C4-2B (cell line): Measurements from ENCODE around the gene ZBTB25.

Experiments used
- ZFX ChIP-seq: fragments of 450-650 bp; IDR thresholded peaks from 2 replicates; pipeline ENCODE4 v1.6.1; 2017
- TF ChIP-seq, protein P1 (sequence below): fragments of 450-650 bp; conservative IDR thresholded peaks from 2 replicates; pipeline ENCODE4 v1.5.1; 2017; ENCODE audit warnings: mild to moderate bottlenecking

DNA sequence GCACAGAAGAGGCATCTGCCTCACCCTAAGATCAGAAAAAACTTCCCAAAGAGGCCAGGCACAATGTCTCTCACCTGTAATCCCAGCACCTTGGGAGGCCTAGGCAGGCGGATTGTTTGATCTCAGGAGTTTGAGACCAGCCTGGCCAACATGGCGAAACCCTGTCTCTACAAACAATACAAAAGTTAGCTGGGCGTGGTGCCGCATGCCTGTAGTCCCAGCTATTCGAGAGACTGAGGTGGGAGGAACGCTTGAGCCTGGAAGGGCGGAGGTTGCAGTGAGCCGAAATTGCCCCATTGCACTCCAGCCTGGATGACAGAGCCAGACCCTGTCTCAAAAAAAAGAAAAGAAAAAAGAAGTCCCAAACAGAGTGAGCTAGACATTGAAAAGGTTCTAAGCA lies 5.4 kb upstream of the ZBTB25 start:
- TF ChIP-seq, protein P1, sequence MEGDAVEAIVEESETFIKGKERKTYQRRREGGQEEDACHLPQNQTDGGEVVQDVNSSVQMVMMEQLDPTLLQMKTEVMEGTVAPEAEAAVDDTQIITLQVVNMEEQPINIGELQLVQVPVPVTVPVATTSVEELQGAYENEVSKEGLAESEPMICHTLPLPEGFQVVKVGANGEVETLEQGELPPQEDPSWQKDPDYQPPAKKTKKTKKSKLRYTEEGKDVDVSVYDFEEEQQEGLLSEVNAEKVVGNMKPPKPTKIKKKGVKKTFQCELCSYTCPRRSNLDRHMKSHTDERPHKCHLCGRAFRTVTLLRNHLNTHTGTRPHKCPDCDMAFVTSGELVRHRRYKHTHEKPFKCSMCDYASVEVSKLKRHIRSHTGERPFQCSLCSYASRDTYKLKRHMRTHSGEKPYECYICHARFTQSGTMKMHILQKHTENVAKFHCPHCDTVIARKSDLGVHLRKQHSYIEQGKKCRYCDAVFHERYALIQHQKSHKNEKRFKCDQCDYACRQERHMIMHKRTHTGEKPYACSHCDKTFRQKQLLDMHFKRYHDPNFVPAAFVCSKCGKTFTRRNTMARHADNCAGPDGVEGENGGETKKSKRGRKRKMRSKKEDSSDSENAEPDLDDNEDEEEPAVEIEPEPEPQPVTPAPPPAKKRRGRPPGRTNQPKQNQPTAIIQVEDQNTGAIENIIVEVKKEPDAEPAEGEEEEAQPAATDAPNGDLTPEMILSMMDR, result no peak
- TF ChIP-seq ZFX, result no peak
